HepG2 (cell line): ENCODE data around the gene HTR2A. TPM values are rescaled to one million over a fixed set of nuclear protein-coding genes. Genes with fewer than 3 reads are reported as not detected.

Experiments
- ATAC-seq: fragments of 200-7000 bp; cut with Tn5 transposase; 3 replicates; pipeline ENCODE4 v1.9.1; 2020; ENCODE audit warnings: mild to moderate bottlenecking, moderate library complexity
- BruUV-seq: library from RNA; stranded (reverse); fragments of 400-500 nt; replicated peaks from 2 replicates; lab custom pipeline; 2021; lab: Mats Ljungman, UMichigan
- CTCF ChIA-PET: fragments of 300-600 bp; formaldehyde crosslinking; extraction: SDS; loops from one replicate; lab custom pipeline; 2021; ENCODE audit warnings: low total read pairs, inconsistent platforms, low intra/inter-chr PET ratio; lab: Yijun Ruan, JAX
- POLR2A ChIA-PET: fragments of 350-600 bp; sonication (Branson Sonifier 250); formaldehyde crosslinking; loops from one replicate; lab custom pipeline; 2020; ENCODE audit warnings: antibody characterized with exemption, inconsistent platforms; lab: Yijun Ruan, JAX
- DNase-seq: peaks from one replicate; pipeline ENCODE4 v3.0.0-alpha.2; 2015; ENCODE audit warnings: low spot score
- FAIRE-seq: peaks from 3 replicates; lab custom pipeline; 2011; peaks lifted over from hg19 to GRCh38; lab: Jason Lieb, UNC
- H2AFZ ChIP-seq: one replicate; pipeline ENCODE4 v1.6.1; 2011; ENCODE audit warnings: low read length, inconsistent platforms
- H3K27ac ChIP-seq: fragments of 300-600 bp; 3 replicates; pipeline ENCODE4 v1.8.0; 2011; ENCODE audit warnings: mixed run types, mild to moderate bottlenecking, mixed read lengths, low read length, inconsistent platforms; ENCODE audit not compliant: insufficient read depth; ENCODE audit errors: extremely low read length
- H3K27me3 ChIP-seq, 2 experiments: fragments of 200-600 bp in 1 of 2; 2 replicates in 1 of 2; 3 replicates in 1 of 2; pipeline versions ENCODE4 v1.6.0 to v1.8.0; 2011; ENCODE audit warnings: low read length in 2 of 2, mild to moderate bottlenecking in 2 of 2, moderate library complexity in 2 of 2, inconsistent platforms in 1 of 2; ENCODE audit not compliant: insufficient read depth in 2 of 2, control insufficient read depth in 1 of 2
- H3K36me3 ChIP-seq, 2 experiments: fragments of 200-600 bp in 1 of 2; replicated peaks in 1 of 2; 2 replicates in 1 of 2; 3 replicates in 1 of 2; pipeline versions ENCODE4 v1.5.1 to v1.8.0; 2011; ENCODE audit warnings: low read length in 2 of 2, inconsistent platforms in 1 of 2; ENCODE audit not compliant: insufficient read depth in 2 of 2, control insufficient read depth in 1 of 2
- H3K4me1 ChIP-seq: 2 replicates; pipeline ENCODE4 v1.5.1; 2012; ENCODE audit warnings: low read length, inconsistent platforms; ENCODE audit not compliant: insufficient read depth
- H3K4me2 ChIP-seq: 2 replicates; pipeline ENCODE4 v1.6.0; 2011; ENCODE audit warnings: low read depth, low read length, inconsistent platforms
- H3K4me3 ChIP-seq, 3 experiments: fragments of 200-600 bp in 1 of 3; sonication (generic), shearing (Covaris generic) in 1 of 3; replicated peaks in 1 of 3; 2 replicates each; pipeline ENCODE4 v1.5.1; 2011 to 2016; ENCODE audit warnings: low read length in 3 of 3, inconsistent platforms in 2 of 3, low read depth in 2 of 3, mild to moderate bottlenecking in 2 of 3, control low read depth in 1 of 3, mixed read lengths in 1 of 3; ENCODE audit not compliant: insufficient read depth in 1 of 3
- H3K79me2 ChIP-seq: one replicate; pipeline ENCODE4 v1.6.1; 2011; ENCODE audit warnings: low read length, inconsistent platforms; ENCODE audit not compliant: insufficient read depth
- H3K9ac ChIP-seq: 2 replicates; pipeline ENCODE4 v1.6.0; 2011; ENCODE audit warnings: mild to moderate bottlenecking, low read depth, low read length, inconsistent platforms; ENCODE audit not compliant: insufficient read depth
- H3K9me3 ChIP-seq: 2 replicates; pipeline ENCODE4 v1.5.1; 2012; ENCODE audit warnings: mild to moderate bottlenecking, low read length
- H4K20me1 ChIP-seq: 2 replicates; pipeline ENCODE4 v1.6.0; 2011; ENCODE audit warnings: inconsistent platforms, mild to moderate bottlenecking, low read length, moderate library complexity; ENCODE audit not compliant: insufficient read depth
- CREM ChIP-seq, 2 experiments: sonication (generic) in 1 of 2; formaldehyde crosslinking in 1 of 2; IDR thresholded peaks; 2 replicates each; pipeline versions ENCODE4 v1.4.0 to v1.6.1; 2016 to 2020; ENCODE audit warnings: antibody characterized with exemption in 1 of 2, mild to moderate bottlenecking in 1 of 2, missing genetic modification reagents in 1 of 2
- MTA1 ChIP-seq: sonication (generic); formaldehyde crosslinking; IDR thresholded peaks from 2 replicates; pipeline ENCODE4 v1.4.0; 2020; ENCODE audit warnings: missing genetic modification reagents, mild to moderate bottlenecking, borderline replicate concordance
- SP140L ChIP-seq: sonication (generic); formaldehyde crosslinking; IDR thresholded peaks from 2 replicates; pipeline ENCODE4 v1.4.0; 2020; ENCODE audit warnings: missing genetic modification reagents, borderline replicate concordance
- ZNF180 ChIP-seq: sonication (generic); formaldehyde crosslinking; IDR thresholded peaks from 2 replicates; pipeline ENCODE4 v1.4.0; 2020; ENCODE audit warnings: low read depth, missing genetic modification reagents, borderline replicate concordance
- ZNF431 ChIP-seq: sonication (generic); formaldehyde crosslinking; IDR thresholded peaks from 2 replicates; pipeline ENCODE4 v1.9.0; 2022; ENCODE audit warnings: missing genetic modification reagents, low read depth, mild to moderate bottlenecking, borderline replicate concordance
- ZNF503 ChIP-seq: sonication (generic); formaldehyde crosslinking; IDR thresholded peaks from 2 replicates; pipeline ENCODE4 v1.4.0; 2020; ENCODE audit warnings: missing genetic modification reagents
- whole genome bisulfite sequencing: methylation state at CpG from one replicate; pipeline ENCODE4 v1.1.6; 2017; ENCODE audit warnings: low lambda C conversion rate; 5-methylcytosine and 5-hydroxymethylcytosine counted together
- in situ Hi-C: cut with HindIII; loops from 2 replicates; pipeline ENCODE4 v1.10.0; 2017; ENCODE audit warnings: low pct_unique_long_range_greater_than_20kb; ENCODE audit not compliant: extremely low pct_ligation_motif_present
- intact Hi-C: fragments of 100-400 bp; cut with micrococcal nuclease; formaldehyde crosslinking; loops from one replicate; pipeline ENCODE4 v1.10.0; 2022; ENCODE audit not compliant: unreplicated experiment
- polyA plus RNA-seq, 8 experiments: library from polyadenylated mRNA; depleted of rRNA in 3 of 8; stranded (reverse) in 7 of 8; unstranded in 1 of 8; fragments of >200 nt; fragmentation: Illumina TruSeq in 4 of 8; extraction: Trizol in 4 of 8; gene quantifications; 2 replicates each; pipeline versions ENCODE4 v1.2.1 to v1.2.3, GENCODE V29; 2011 to 2016; ENCODE audit warnings: low read depth in 4 of 8, missing spikeins in 1 of 8, mixed read lengths in 1 of 8; ENCODE audit not compliant: insufficient read depth in 1 of 8
- total RNA-seq, 5 experiments: library from RNA; depleted of rRNA; stranded (reverse); fragments of >200 nt; fragmentation: Illumina TruSeq; extraction: Trizol; gene quantifications; 2 replicates each; pipeline ENCODE4 v1.2.3, GENCODE V29; 2016; ENCODE audit warnings: low read depth in 1 of 5

HTR2A gene
- total and polyA plus RNA-seq, 2 of the 13 experiments (the other 11 are each of a cell fraction or from before 2014, with no cell fraction given), result not detected

- POLR2A ChIA-PET, result no interaction called here
- no TSS peak for BruUV-seq
- ATAC-seq, result no peak
Measured at GRCh38 chr13:46905249-46905648, 8.4 kb upstream of the HTR2A start.

GRCh38 chr13:46903748-46904147 is 6.9 kb upstream of the HTR2A start:
- TF ChIP-seq ZNF431 (CRISPR knock-in tag) (no peak), ZNF503 (no peak), MTA1 (CRISPR knock-in tag) (no peak), ZNF180 (CRISPR knock-in tag) (no peak), CREM (IDR thresholded peaks at IDR 0.05) (no peak), CREM (CRISPR knock-in tag; IDR thresholded peaks at IDR 0.05) (no peak)
- WGBS, result 3% methylated on average over 1 of the region's 1 CpG

More at GRCh38 chr13:46905249-46905648, 8.4 kb upstream of the HTR2A start:
- no peak overlapping the region for H3K27ac ChIP-seq
- no peak for FAIRE-seq
- no peak overlapping the region for H3K4me3 ChIP-seq
- CTCF ChIA-PET, result no interaction called here
- H4K20me1 ChIP-seq, result no peaks in the 10 kb centered on the region
- no peak overlapping the region for H3K9ac ChIP-seq
- no peak for DNase-seq
- H2AFZ ChIP-seq, result no peak overlapping the region
- no peaks in the 10 kb centered on the region for H3K27me3 ChIP-seq
- no peaks in the 10 kb centered on the region for H3K36me3 ChIP-seq
- TF ChIP-seq SP140L (CRISPR knock-in tag), result no peak
- no peaks in the 10 kb centered on the region for H3K79me2 ChIP-seq
- in situ Hi-C loops (no loop called here), intact Hi-C loops (no loop called here)
- no peaks in the 10 kb centered on the region for H3K9me3 ChIP-seq
- H3K4me1 ChIP-seq, result no peaks in the 10 kb centered on the region
- WGBS, result 29% methylated on average over 3 of the region's 3 CpGs
- no peak overlapping the region for H3K4me2 ChIP-seq

More at GRCh38 chr13:46903748-46904147, 6.9 kb upstream of the HTR2A start:
- H3K79me2 ChIP-seq, result no peaks in the 10 kb centered on the region
- ChIA-PET POLR2A (no interaction called here), CTCF (no interaction called here)
- in situ Hi-C loops (no loop called here), intact Hi-C loops (no loop called here)
- no peaks in the 10 kb centered on the region for H3K4me1 ChIP-seq
- ATAC-seq (no peak), DNase-seq (no peak), FAIRE-seq (no peak)
- no peak overlapping the region for H3K9ac ChIP-seq
- H3K36me3 ChIP-seq, result no peaks in the 10 kb centered on the region
- H2AFZ ChIP-seq, result no peak overlapping the region
- no peaks in the 10 kb centered on the region for H4K20me1 ChIP-seq
- H3K4me3 ChIP-seq, result no peak overlapping the region
- H3K4me2 ChIP-seq, result no peak overlapping the region
- BruUV-seq, result no TSS peak
- H3K9me3 ChIP-seq, result no peaks in the 10 kb centered on the region
- H3K27me3 ChIP-seq, result no peaks in the 10 kb centered on the region
- no peak overlapping the region for H3K27ac ChIP-seq
